ENCODE measurements around the gene ZNF32. TPM values are rescaled to one million over a fixed set of nuclear protein-coding genes. Genes with fewer than 3 reads are reported as not detected.

The ZNF32 gene
- total and polyA plus RNA-seq, 11 donors, result 32.8 to 78.2 (median 42.4) TPM

DNA sequence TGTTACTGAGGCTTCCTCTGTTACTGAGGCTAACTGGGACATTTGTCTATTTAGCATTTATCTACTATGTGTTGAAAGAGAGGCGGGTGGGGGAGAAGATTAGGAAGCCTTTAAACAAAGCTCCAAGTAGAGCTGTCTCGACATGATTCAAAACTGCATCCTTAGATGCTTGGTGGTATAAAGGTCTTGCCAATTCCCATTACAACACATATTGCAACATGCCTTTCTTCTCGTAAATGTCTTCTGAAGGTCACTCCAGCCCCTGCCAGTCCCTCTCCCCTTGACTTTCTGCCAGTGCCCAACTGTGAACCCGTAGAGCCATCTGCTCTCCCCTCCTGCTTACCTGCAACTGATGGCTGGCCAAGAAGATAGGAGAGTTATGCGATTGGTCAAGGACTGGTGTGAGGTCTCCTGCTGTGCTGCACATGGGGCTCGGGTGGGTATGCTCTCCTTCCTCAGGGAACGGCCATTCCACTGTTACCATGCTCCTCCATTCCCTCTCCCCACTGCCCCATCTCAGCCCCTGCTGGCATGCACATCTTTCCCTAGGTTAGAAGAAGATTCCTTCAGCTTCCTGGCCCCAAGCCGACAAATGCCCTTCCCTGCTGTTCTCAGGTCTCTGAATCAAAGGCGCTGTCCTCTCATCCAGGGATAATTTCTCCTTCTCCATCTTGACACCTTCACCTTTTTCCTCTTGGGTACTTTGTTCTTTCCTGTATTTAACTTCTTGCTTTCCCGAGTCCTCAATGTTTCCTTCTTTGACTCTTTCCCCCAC is 43.6 kb upstream of the ZNF32 start:
- no peak overlapping the region for H3K4me3 ChIP-seq
- H3K36me3 ChIP-seq, result no peaks in the 10 kb centered on the region
- TF ChIP-seq, protein P1, sequence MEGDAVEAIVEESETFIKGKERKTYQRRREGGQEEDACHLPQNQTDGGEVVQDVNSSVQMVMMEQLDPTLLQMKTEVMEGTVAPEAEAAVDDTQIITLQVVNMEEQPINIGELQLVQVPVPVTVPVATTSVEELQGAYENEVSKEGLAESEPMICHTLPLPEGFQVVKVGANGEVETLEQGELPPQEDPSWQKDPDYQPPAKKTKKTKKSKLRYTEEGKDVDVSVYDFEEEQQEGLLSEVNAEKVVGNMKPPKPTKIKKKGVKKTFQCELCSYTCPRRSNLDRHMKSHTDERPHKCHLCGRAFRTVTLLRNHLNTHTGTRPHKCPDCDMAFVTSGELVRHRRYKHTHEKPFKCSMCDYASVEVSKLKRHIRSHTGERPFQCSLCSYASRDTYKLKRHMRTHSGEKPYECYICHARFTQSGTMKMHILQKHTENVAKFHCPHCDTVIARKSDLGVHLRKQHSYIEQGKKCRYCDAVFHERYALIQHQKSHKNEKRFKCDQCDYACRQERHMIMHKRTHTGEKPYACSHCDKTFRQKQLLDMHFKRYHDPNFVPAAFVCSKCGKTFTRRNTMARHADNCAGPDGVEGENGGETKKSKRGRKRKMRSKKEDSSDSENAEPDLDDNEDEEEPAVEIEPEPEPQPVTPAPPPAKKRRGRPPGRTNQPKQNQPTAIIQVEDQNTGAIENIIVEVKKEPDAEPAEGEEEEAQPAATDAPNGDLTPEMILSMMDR (IDR thresholded peaks at IDR 0.05), result no peak
- TF ChIP-seq POLR2A (IDR thresholded peaks at IDR 0.05), result no peak
- WGBS, 4 donors, result 81 to 88% (median 83%) methylated on average over 10 of the region's 10 CpGs
- no peaks in the 10 kb centered on the region for H3K9me3 ChIP-seq
- peak in 1 of 5 donors; percentile 12 for DNase-seq
- intact Hi-C loops (cut with DNase I), result loop anchor here in 9 of 10 donors (5.0 to 10.0 kb wide), 18 partner anchors 93 to 695 kb away; partner anchors contain the start of gene CXCL12 (in 4 of the 9)
- no peaks in the 10 kb centered on the region for H3K27me3 ChIP-seq
- peak overlapping the region in 4 of 12 donors; percentile 25 to 97 (median 91) for H3K27ac ChIP-seq
- H3K4me1 ChIP-seq, result peaks cover 0 to 50% (median 25%) of the 10 kb centered on the region in 12 donors
- peak in 1 of 4 donors; percentile 5 for ATAC-seq

DNA sequence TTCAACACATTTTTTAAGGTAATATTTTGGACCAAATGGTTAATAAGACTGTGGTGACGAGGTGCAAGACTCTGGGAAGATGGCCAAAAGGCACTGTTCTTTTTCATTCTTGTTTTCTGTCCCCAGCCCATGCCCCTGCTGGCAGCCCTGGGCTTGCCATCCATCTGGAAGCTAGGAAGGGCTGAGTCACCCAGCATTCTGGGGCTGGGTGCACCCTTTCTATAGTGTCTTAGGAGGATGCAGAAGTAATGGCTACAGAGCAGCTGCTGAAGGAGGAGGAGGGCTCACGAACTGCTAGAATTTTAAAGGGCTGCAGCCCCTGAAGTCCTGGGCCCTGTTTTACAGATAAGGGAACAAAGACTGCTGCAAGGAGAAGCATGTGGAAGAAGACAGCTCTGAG is 42.8 kb upstream of the ZNF32 start:
- DNase-seq, result peak in 1 of 5 donors; percentile 12
- peaks cover 0 to 43% (median 25%) of the 10 kb centered on the region in 12 donors for H3K4me1 ChIP-seq
- WGBS, 4 donors, result 69 to 79% (median 73%) methylated on average over 2 of the region's 2 CpGs
- ATAC-seq, result no peak
- no peaks in the 10 kb centered on the region for H3K36me3 ChIP-seq
- H3K27ac ChIP-seq, result peak overlapping the region in 5 of 12 donors; percentile 90 to 97 (median 90)
- H3K9me3 ChIP-seq, result no peaks in the 10 kb centered on the region
- intact Hi-C loops (cut with DNase I), result loop anchor here (2.0 to 10.0 kb wide), 21 partner anchors 93 to 696 kb away; partner anchors contain the start of gene CXCL12 (in 4 of the 10)
- TF ChIP-seq POLR2A (IDR thresholded peaks at IDR 0.05), result no peak
- TF ChIP-seq, protein P1 (IDR thresholded peaks at IDR 0.05), result no peak
- H3K4me3 ChIP-seq, result no peak overlapping the region
- H3K27me3 ChIP-seq, result no peaks in the 10 kb centered on the region

DNA sequence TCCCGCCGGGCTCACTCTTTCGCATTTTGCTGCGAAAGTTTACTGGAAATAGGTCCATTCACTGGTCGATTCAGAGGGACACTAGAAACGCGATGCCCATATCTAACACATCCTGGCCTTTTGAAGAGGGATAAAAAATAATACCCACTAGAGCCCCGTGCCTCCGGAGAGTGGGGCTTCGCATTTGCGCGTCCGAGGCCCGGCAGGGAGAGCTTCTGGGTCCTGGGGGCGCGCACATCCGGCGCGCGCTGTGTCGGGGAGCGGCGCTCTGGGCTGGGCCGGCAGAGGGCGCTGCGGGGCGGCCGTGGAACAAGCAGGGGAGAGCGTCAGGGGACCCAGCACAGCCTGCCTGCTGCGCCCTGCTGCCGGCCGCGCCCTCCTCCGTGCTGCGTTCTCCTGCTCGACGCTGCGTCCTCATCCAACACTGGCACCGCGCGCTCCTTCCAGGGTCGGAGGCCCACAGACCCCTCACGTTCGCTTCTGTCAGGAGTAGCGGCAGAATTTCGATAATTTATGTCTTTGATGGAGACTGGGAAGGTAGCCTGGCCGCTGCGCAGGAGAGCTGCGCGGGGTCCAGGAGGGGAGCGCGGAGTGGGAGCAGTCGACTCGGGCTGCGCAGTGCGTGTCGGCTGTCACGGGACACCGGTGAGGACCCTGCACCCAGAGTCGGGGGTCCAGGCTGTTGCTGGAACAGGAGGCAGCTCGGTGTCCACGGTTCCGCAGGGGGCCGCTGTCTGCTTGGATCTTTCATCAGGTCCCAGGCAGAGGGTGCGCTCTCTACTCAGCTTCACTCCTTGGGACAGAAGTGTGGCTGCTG is 41.5 kb upstream of the ZNF32 start:
- TF ChIP-seq, protein P1 (IDR thresholded peaks at IDR 0.05), result peak; percentile 74 to 94 (median 86)
- peak in 1 of 2 donors; percentile 34 for TF ChIP-seq POLR2A (IDR thresholded peaks at IDR 0.05)
- WGBS, 4 donors, result 1 to 3% (median 2%) methylated on average over 33 to 65 of the region's 65 CpGs
- peak; percentile 94 to 98 (median 97) for ATAC-seq

More for the DNA sequence above, 41.5 kb upstream of the ZNF32 start:
- H3K27me3 ChIP-seq, result no peaks in the 10 kb centered on the region
- H3K4me3 ChIP-seq, result peak overlapping the region; percentile 41 to 68 (median 65)
- H3K9me3 ChIP-seq, result no peaks in the 10 kb centered on the region
- intact Hi-C loops (cut with DNase I), result loop anchor here (1.0 to 10.0 kb wide), 25 partner anchors 95 to 1117 kb away; partner anchors contain the start of gene CXCL12 (in 6 of the 10)
- peaks cover 0 to 56% (median 29%) of the 10 kb centered on the region in 12 donors for H3K4me1 ChIP-seq
- peak overlapping the region; percentile 85 to 97 (median 90) for H3K27ac ChIP-seq
- no peaks in the 10 kb centered on the region for H3K36me3 ChIP-seq
- peak; percentile 89 to 95 (median 91) for DNase-seq
